Measurements from ENCODE around the gene TBX4. TPM values are rescaled to one million over a fixed set of nuclear protein-coding genes. Genes with fewer than 3 reads are reported as not detected.

Gene TBX4
- total and polyA plus RNA-seq, 4 donors: not detected

GRCh38 chr17:61488878-61489718 is 36.9 kb downstream of the TBX4 start:
- H3K36me3 ChIP-seq (ENCODE audit: control insufficient read depth in 4 of 4, insufficient read depth in 3 of 4, low read depth in 1 of 4, low read length in 3 of 4): no peaks in the 10 kb centered on the region
- 38% methylated on average over 16 of the region's 16 CpGs for WGBS
- no peaks in the 10 kb centered on the region for H3K27me3 ChIP-seq (ENCODE audit: control insufficient read depth in 4 of 4, insufficient read depth in 4 of 4, low read length in 3 of 4)
- H3K4me3 ChIP-seq (ENCODE audit: low read depth in 1 of 3, low read length in 3 of 3): no peak overlapping the region
- H3K9ac ChIP-seq (ENCODE audit: low read depth in 1 of 2, low read length in 2 of 2): no peak overlapping the region
- H3K9me3 ChIP-seq (ENCODE audit: control insufficient read depth in 4 of 4, low read length in 3 of 4): no peaks in the 10 kb centered on the region
- TF ChIP-seq MAX (IDR thresholded peaks at IDR 0.05) (no peak), ATF3 (IDR thresholded peaks at IDR 0.05) (no peak), GABPA (IDR thresholded peaks at IDR 0.05 in 1 of 2, conservative IDR thresholded peaks at IDR 0.05 in 1 of 2) (no peak), SP1 (IDR thresholded peaks at IDR 0.05) (peak; percentile 83), NR2F2 (IDR thresholded peaks at IDR 0.05) (no peak), RAD21 (IDR thresholded peaks at IDR 0.05) (peak; percentile 32 to 46), HNF4A (conservative IDR thresholded peaks at IDR 0.05) (peak; percentile 84 to 85), HNF4G (IDR thresholded peaks at IDR 0.05) (peak; percentile 57), CTCF (IDR thresholded peaks at IDR 0.05; ENCODE audit: low read depth, low read length, missing input control) (no peak), JUND (IDR thresholded peaks at IDR 0.05) (peak in 1 of 2 donors; percentile 34), EGR1 (IDR thresholded peaks at IDR 0.05; ENCODE audit: low read depth in 2 of 2) (no peak), TAF1 (conservative IDR thresholded peaks at IDR 0.05) (no peak), ZBTB33 (IDR thresholded peaks at IDR 0.05) (no peak), YY1 (IDR thresholded peaks at IDR 0.05) (no peak), RXRA (IDR thresholded peaks at IDR 0.05) (peak; percentile 43 to 47), FOXA2 (IDR thresholded peaks at IDR 0.05) (no peak), REST (IDR thresholded peaks at IDR 0.05) (peak; percentile 22)
- H3K27ac ChIP-seq (ENCODE audit: low read depth in 1 of 2, low read length in 2 of 2): no peak overlapping the region
- DNase-seq (ENCODE audit: low spot score): peak; percentile 46
- H3K4me1 ChIP-seq (ENCODE audit: control insufficient read depth in 4 of 4, insufficient read depth in 4 of 4, low read length in 3 of 4): peaks cover 1 to 8% (median 6%) of the 10 kb centered on the region in 4 donors

All from liver (tissue), 9 donors.